ENCODE results near the gene SART1.

Gene SART1

GRCh38 chr11:65921033-65921555 is 40.4 kb upstream of the SART1 start:
- no peak for DNase-seq (ENCODE audit: low read depth)
- no peak for TF ChIP-seq CTCF (conservative IDR thresholded peaks at IDR 0.05; ENCODE audit: control insufficient read depth, insufficient read depth, low read depth, low read length)
- peak overlapping the region; percentile 74 for H3K4me3 ChIP-seq (ENCODE audit: control insufficient read depth, low read depth, low read length)

GRCh38 chr11:65921876-65922275 is 39.7 kb upstream of the SART1 start:
- DNase-seq (ENCODE audit: low read depth) = no peak
- H3K4me3 ChIP-seq (ENCODE audit: control insufficient read depth, low read depth, low read length) = no peak overlapping the region
- TF ChIP-seq CTCF (conservative IDR thresholded peaks at IDR 0.05; ENCODE audit: control insufficient read depth, insufficient read depth, low read depth, low read length) = no peak

- no peak for TF ChIP-seq CTCF (conservative IDR thresholded peaks at IDR 0.05; ENCODE audit: control insufficient read depth, insufficient read depth, low read depth, low read length)
- DNase-seq (ENCODE audit: low read depth) = no peak
- H3K4me3 ChIP-seq (ENCODE audit: control insufficient read depth, low read depth, low read length) = no peak overlapping the region
These were observed 39.0 kb upstream of the SART1 start for GRCh38 chr11:65922565-65922964.

- TF ChIP-seq CTCF (conservative IDR thresholded peaks at IDR 0.05; ENCODE audit: control insufficient read depth, insufficient read depth, low read depth, low read length) = no peak
These were observed 36.1 kb upstream of the SART1 start for GRCh38 chr11:65925397-65925796.

GRCh38 chr11:65927904-65928397 is 33.6 kb upstream of the SART1 start:
- H3K4me3 ChIP-seq (ENCODE audit: control insufficient read depth, low read depth, low read length) = no peak overlapping the region
- no peak for TF ChIP-seq CTCF (conservative IDR thresholded peaks at IDR 0.05; ENCODE audit: control insufficient read depth, insufficient read depth, low read depth, low read length)
- DNase-seq (ENCODE audit: low read depth) = no peak

More at GRCh38 chr11:65925397-65925796, 36.1 kb upstream of the SART1 start:
- no peak for DNase-seq (ENCODE audit: low read depth)
- H3K4me3 ChIP-seq (ENCODE audit: control insufficient read depth, low read depth, low read length) = no peak overlapping the region

DNA sequence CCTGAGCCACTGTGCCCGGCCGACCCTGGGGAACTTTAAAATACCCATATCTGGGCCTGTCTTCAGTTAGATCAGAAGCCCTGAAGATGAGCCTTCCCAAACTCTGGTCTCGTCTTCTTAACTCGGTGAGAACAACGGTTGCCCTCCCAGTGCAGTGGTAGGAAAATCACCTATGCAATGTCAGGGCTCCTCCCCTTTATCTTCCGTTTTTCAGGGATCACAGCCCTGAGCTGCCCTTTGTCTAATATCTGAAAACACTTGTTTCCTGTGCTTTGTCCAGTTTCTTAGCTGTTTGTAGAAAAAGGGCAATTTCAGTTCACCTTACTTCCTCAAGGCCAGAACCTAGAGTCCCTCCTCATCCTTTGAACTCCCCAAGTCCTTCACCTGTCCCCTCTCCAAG is 32.9 kb upstream of the SART1 start:
- DNase-seq (ENCODE audit: low read depth) = no peak
- no peak overlapping the region for H3K4me3 ChIP-seq (ENCODE audit: control insufficient read depth, low read depth, low read length)
- no peak for TF ChIP-seq CTCF (conservative IDR thresholded peaks at IDR 0.05; ENCODE audit: control insufficient read depth, insufficient read depth, low read depth, low read length)
